Body of pancreas (tissue), 4 donors: ENCODE results near the gene ACTL8. TPM values are rescaled to one million over a fixed set of nuclear protein-coding genes. Genes with fewer than 3 reads are reported as not detected.

Source experiments
- ATAC-seq: fragments of 150-250 bp; one replicate; pipeline ENCODE4 v1.9.1; 2016
- DNase-seq, 4 donors: peaks; one replicate each; pipeline ENCODE4 v3.0.0-alpha.2; 2019
- H3K27ac ChIP-seq, 4 donors: fragments of 200-600 bp; sonication (generic); 1 replicate in 3 of 4; 2 replicates in 1 of 4; pipeline versions ENCODE4 v1.5.1 to v1.6.1; 2016 to 2019; ENCODE audit warnings: mild to moderate bottlenecking in 1 of 4, mixed read lengths in 1 of 4, moderate library complexity in 1 of 4
- H3K27me3 ChIP-seq, 2 donors: fragments of 200-600 bp; sonication (generic); one replicate each; pipeline ENCODE4 v1.6.0; 2016; ENCODE audit warnings: mild to moderate bottlenecking in 1 of 2
- H3K36me3 ChIP-seq, 2 donors: fragments of 200-600 bp; sonication (generic); replicated peaks in 1 of 2; 2 replicates each; pipeline ENCODE4 v1.5.1; 2016; ENCODE audit warnings: low read depth in 2 of 2; ENCODE audit not compliant: insufficient read depth in 1 of 2
- H3K4me1 ChIP-seq: fragments of 200-600 bp; sonication (generic); one replicate; pipeline ENCODE4 v1.6.0; 2016
- H3K4me3 ChIP-seq, 2 donors: fragments of 200-600 bp; sonication (generic); 1 replicate in 1 of 2; 2 replicates in 1 of 2; pipeline ENCODE4 v1.5.1; 2016 to 2019
- H3K9me3 ChIP-seq, 3 donors: fragments of 200-600 bp; sonication (generic); 1 replicate in 2 of 3; 2 replicates in 1 of 3; pipeline ENCODE4 v1.5.1; 2016
- CTCF ChIP-seq, 7 experiments: fragments of 450-650 bp in 4 of 7; fragments of 200-600 bp in 3 of 7; sonication (generic) in 3 of 7; IDR thresholded peaks; one replicate each; pipeline ENCODE4 v1.5.1; 2016 to 2019; ENCODE audit warnings: antibody characterized with exemption in 7 of 7
- POLR2A ChIP-seq, 3 donors: fragments of 450-650 bp; IDR thresholded peaks; one replicate each; pipeline ENCODE4 v1.6.1; 2016; ENCODE audit warnings: antibody characterized with exemption in 3 of 3, mild to moderate bottlenecking in 2 of 3
- WGBS, 2 donors: methylation state at CpG; one replicate each; pipeline ENCODE4 v1.1.5; 2017; 5-methylcytosine and 5-hydroxymethylcytosine counted together
- intact Hi-C: fragments of 100-400 bp; cut with DNase I; formaldehyde crosslinking; loops from one replicate; pipeline ENCODE4 v1.15.1; 2023
- total RNA-seq, 2 donors: library from RNA; depleted of rRNA; stranded (reverse); fragments of >200 nt; gene quantifications; one replicate each; pipeline ENCODE4 v1.1.0, GENCODE V29; 2016

The ACTL8 gene
- total RNA-seq, 2 donors from 2014 or later = not detected

- intact Hi-C loops = no loop called here
- H3K27me3 ChIP-seq = no peaks in the 10 kb centered on the region
- DNase-seq = no peak
- no peak overlapping the region for H3K4me3 ChIP-seq
- TF ChIP-seq POLR2A (IDR thresholded peaks at IDR 0.05) (no peak), CTCF (IDR thresholded peaks at IDR 0.05) (no peak)
- ATAC-seq = no peak
- no peaks in the 10 kb centered on the region for H3K9me3 ChIP-seq
- H3K4me1 ChIP-seq = no peaks in the 10 kb centered on the region
- 91 to 92% methylated on average over 5 of the region's 5 CpGs for WGBS, 2 donors
- no peaks in the 10 kb centered on the region for H3K36me3 ChIP-seq
- H3K27ac ChIP-seq = no peak overlapping the region
Observed at GRCh38 chr1:17711941-17712340, 43.2 kb upstream of the ACTL8 start.

GRCh38 chr1:17713993-17714392, 41.1 kb upstream of the ACTL8 start:
- ATAC-seq = no peak
- WGBS, 2 donors = 64 to 70% methylated on average over 5 of the region's 5 CpGs
- no peak for DNase-seq
- Histone ChIP-seq H3K27ac (no peak overlapping the region), H3K36me3 (no peaks in the 10 kb centered on the region), H3K4me3 (no peak overlapping the region), H3K27me3 (no peaks in the 10 kb centered on the region), H3K9me3 (no peaks in the 10 kb centered on the region), H3K4me1 (no peaks in the 10 kb centered on the region)
- intact Hi-C loops = no loop called here
- TF ChIP-seq CTCF (IDR thresholded peaks at IDR 0.05) = no peak
- no peak for TF ChIP-seq POLR2A (IDR thresholded peaks at IDR 0.05)

GRCh38 chr1:17717594-17718535, 37.3 kb upstream of the ACTL8 start:
- no peaks in the 10 kb centered on the region for H3K36me3 ChIP-seq
- intact Hi-C loops = no loop called here
- ATAC-seq = no peak
- no peak for DNase-seq
- no peak overlapping the region for H3K27ac ChIP-seq
- no peak for TF ChIP-seq POLR2A (IDR thresholded peaks at IDR 0.05)
- no peak for TF ChIP-seq CTCF (IDR thresholded peaks at IDR 0.05)
- H3K4me1 ChIP-seq = no peaks in the 10 kb centered on the region
- WGBS, 2 donors = 70 to 72% methylated on average over 23 to 25 of the region's 25 CpGs
- H3K4me3 ChIP-seq = no peak overlapping the region
- no peaks in the 10 kb centered on the region for H3K27me3 ChIP-seq
- H3K9me3 ChIP-seq = no peaks in the 10 kb centered on the region

GRCh38 chr1:17719874-17720273, 35.3 kb upstream of the ACTL8 start:
- H3K36me3 ChIP-seq = no peaks in the 10 kb centered on the region
- H3K27ac ChIP-seq = no peak overlapping the region
- TF ChIP-seq POLR2A (IDR thresholded peaks at IDR 0.05) (no peak), CTCF (IDR thresholded peaks at IDR 0.05) (no peak)
- no peak overlapping the region for H3K4me3 ChIP-seq
- ATAC-seq = no peak
- H3K4me1 ChIP-seq = no peaks in the 10 kb centered on the region
- WGBS, 2 donors = 80 to 93% methylated on average over 4 to 5 of the region's 5 CpGs
- H3K27me3 ChIP-seq = no peaks in the 10 kb centered on the region
- DNase-seq = no peak
- intact Hi-C loops = no loop called here
- H3K9me3 ChIP-seq = no peaks in the 10 kb centered on the region

GRCh38 chr1:17721444-17721843, 33.7 kb upstream of the ACTL8 start:
- Histone ChIP-seq H3K9me3 (no peaks in the 10 kb centered on the region), H3K27me3 (no peaks in the 10 kb centered on the region), H3K4me3 (no peak overlapping the region), H3K4me1 (no peaks in the 10 kb centered on the region), H3K27ac (no peak overlapping the region), H3K36me3 (no peaks in the 10 kb centered on the region)
- TF ChIP-seq POLR2A (IDR thresholded peaks at IDR 0.05) (no peak), CTCF (IDR thresholded peaks at IDR 0.05) (no peak)
- DNase-seq (no peak), ATAC-seq (no peak)
- WGBS, 2 donors = 92 to 97% methylated on average over 2 of the region's 2 CpGs
- intact Hi-C loops = no loop called here
